Fibroblast of lung (primary cell): ENCODE measurements around the gene PNRC1. TPM values are rescaled to one million over a fixed set of nuclear protein-coding genes. Genes with fewer than 3 reads are reported as not detected.

Source experiments
- DNase-seq, 2 donors: peaks; one replicate each; pipeline versions ENCODE4 v3.0.0 to v3.0.0-alpha.2; 2010; ENCODE audit warnings: low read depth in 2 of 2
- H2AFZ ChIP-seq: 2 replicates; pipeline ENCODE4 v1.5.1; 2012; ENCODE audit warnings: low read length, control low read depth, inconsistent platforms
- H3K27ac ChIP-seq: 2 replicates; pipeline ENCODE4 v1.5.1; 2011; ENCODE audit warnings: low read length, control low read depth; ENCODE audit not compliant: insufficient read depth
- H3K27me3 ChIP-seq: 2 replicates; pipeline ENCODE4 v1.5.1; 2011; ENCODE audit warnings: mild to moderate bottlenecking, low read length; ENCODE audit not compliant: control insufficient read depth, insufficient read depth
- H3K36me3 ChIP-seq: 2 replicates; pipeline ENCODE4 v1.5.1; 2011; ENCODE audit warnings: low read length; ENCODE audit not compliant: control insufficient read depth, insufficient read depth
- H3K4me1 ChIP-seq: 2 replicates; pipeline ENCODE4 v1.5.1; 2011; ENCODE audit warnings: low read length; ENCODE audit not compliant: control insufficient read depth, insufficient read depth; ENCODE audit errors: extremely low read depth
- H3K4me2 ChIP-seq: 2 replicates; pipeline ENCODE4 v1.5.1; 2011; ENCODE audit warnings: low read length, control low read depth; ENCODE audit not compliant: insufficient read depth; ENCODE audit errors: extremely low read depth
- H3K4me3 ChIP-seq, 4 experiments: fragments of 200-600 bp in 1 of 4; sonication (generic) in 1 of 4; replicated peaks in 1 of 4; 2 replicates each; pipeline ENCODE4 v1.5.1; 2011 to 2016; ENCODE audit warnings: low read length in 4 of 4, low read depth in 3 of 4, mild to moderate bottlenecking in 3 of 4, control low read depth in 2 of 4, inconsistent platforms in 1 of 4, mixed read lengths in 1 of 4; ENCODE audit not compliant: insufficient read depth in 1 of 4; ENCODE audit errors: control extremely low read depth in 1 of 4
- H3K79me2 ChIP-seq: 2 replicates; pipeline ENCODE4 v1.5.1; 2012; ENCODE audit warnings: mild to moderate bottlenecking, low read length, inconsistent platforms; ENCODE audit not compliant: control insufficient read depth, insufficient read depth
- H3K9ac ChIP-seq: 2 replicates; pipeline ENCODE4 v1.5.1; 2011; ENCODE audit warnings: mild to moderate bottlenecking, low read length, control low read depth; ENCODE audit not compliant: insufficient read depth
- H3K9me3 ChIP-seq: 2 replicates; pipeline ENCODE4 v1.5.1; 2012; ENCODE audit warnings: low read depth, low read length; ENCODE audit not compliant: control insufficient read depth, insufficient read depth
- H4K20me1 ChIP-seq: 2 replicates; pipeline ENCODE4 v1.5.1; 2011; ENCODE audit warnings: low read length; ENCODE audit not compliant: control insufficient read depth, insufficient read depth; ENCODE audit errors: extremely low read depth
- EZH2 ChIP-seq: IDR thresholded peaks from 2 replicates; pipeline ENCODE4 v1.5.1; 2012; ENCODE audit warnings: low read length, control low read depth, mild to moderate bottlenecking; ENCODE audit errors: missing control alignments
- polyA plus RNA-seq, 2 donors: library from polyadenylated mRNA; depleted of rRNA in 1 of 2; stranded (reverse) in 1 of 2; unstranded in 1 of 2; fragments of >200 nt; gene quantifications; 2 replicates each; pipeline ENCODE4 v1.2.1, GENCODE V29; 2011 to 2012; ENCODE audit warnings: missing spikeins in 1 of 2
- total RNA-seq: library from RNA; depleted of rRNA; stranded (reverse); fragments of >200 nt; gene quantifications from 2 replicates; pipeline ENCODE4 v1.2.1, GENCODE V29; 2014
- TF ChIP-seq, protein P1 (sequence below), 2 donors: IDR thresholded peaks in 1 of 2; conservative IDR thresholded peaks in 1 of 2; 1 replicate in 1 of 2; 2 replicates in 1 of 2; pipeline ENCODE4 v1.5.1; 2011 to 2012; ENCODE audit warnings: low read length in 2 of 2, control low read depth in 1 of 2, inconsistent platforms in 1 of 2, low read depth in 1 of 2, mild to moderate bottlenecking in 1 of 2

Gene PNRC1
- total and polyA plus RNA-seq, 2 donors (not counting 1 experiment from before 2014, with no cell fraction given): 14.9 to 65.1 TPM

DNA sequence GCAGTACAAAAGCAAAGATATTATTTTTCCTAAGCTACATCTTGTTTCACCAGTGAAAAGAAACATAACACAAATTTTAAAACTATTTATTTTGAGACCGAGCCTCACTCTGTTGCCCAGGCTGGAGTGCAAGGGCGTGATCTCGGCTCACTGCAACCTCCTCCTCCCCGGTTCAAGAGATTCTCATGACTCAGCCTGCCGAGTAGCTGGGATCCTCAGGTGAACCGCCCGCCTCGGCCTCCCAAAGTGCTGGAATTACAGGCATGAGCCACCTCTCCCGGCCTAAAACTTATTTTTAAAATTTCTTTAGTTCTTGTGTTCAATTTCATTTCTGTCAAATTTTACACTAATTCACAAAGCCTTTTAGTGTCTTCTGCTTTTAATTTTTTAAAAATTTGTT, 31.4 kb downstream of the PNRC1 start:
- no peak overlapping the region for H3K9ac ChIP-seq
- peaks cover 3% of the 10 kb centered on the region for H3K27me3 ChIP-seq
- H3K27ac ChIP-seq: no peak overlapping the region
- TF ChIP-seq, protein P1, sequence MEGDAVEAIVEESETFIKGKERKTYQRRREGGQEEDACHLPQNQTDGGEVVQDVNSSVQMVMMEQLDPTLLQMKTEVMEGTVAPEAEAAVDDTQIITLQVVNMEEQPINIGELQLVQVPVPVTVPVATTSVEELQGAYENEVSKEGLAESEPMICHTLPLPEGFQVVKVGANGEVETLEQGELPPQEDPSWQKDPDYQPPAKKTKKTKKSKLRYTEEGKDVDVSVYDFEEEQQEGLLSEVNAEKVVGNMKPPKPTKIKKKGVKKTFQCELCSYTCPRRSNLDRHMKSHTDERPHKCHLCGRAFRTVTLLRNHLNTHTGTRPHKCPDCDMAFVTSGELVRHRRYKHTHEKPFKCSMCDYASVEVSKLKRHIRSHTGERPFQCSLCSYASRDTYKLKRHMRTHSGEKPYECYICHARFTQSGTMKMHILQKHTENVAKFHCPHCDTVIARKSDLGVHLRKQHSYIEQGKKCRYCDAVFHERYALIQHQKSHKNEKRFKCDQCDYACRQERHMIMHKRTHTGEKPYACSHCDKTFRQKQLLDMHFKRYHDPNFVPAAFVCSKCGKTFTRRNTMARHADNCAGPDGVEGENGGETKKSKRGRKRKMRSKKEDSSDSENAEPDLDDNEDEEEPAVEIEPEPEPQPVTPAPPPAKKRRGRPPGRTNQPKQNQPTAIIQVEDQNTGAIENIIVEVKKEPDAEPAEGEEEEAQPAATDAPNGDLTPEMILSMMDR (conservative IDR thresholded peaks at IDR 0.05 in 1 of 2, IDR thresholded peaks at IDR 0.05 in 1 of 2; ENCODE audit: low read depth in 1 of 2, low read length in 2 of 2): no peak
- no peak for TF ChIP-seq EZH2
- H4K20me1 ChIP-seq: no peaks in the 10 kb centered on the region
- no peaks in the 10 kb centered on the region for H3K9me3 ChIP-seq
- DNase-seq: no peak
- H3K4me1 ChIP-seq: no peaks in the 10 kb centered on the region
- H3K36me3 ChIP-seq: no peaks in the 10 kb centered on the region
- no peak overlapping the region for H3K4me3 ChIP-seq
- H2AFZ ChIP-seq: no peak overlapping the region
- no peaks in the 10 kb centered on the region for H3K79me2 ChIP-seq
- no peak overlapping the region for H3K4me2 ChIP-seq

GRCh38 chr6:89116702-89117101, 36.2 kb downstream of the PNRC1 start:
- Histone ChIP-seq H3K9ac (no peak overlapping the region), H3K4me1 (no peaks in the 10 kb centered on the region), H3K9me3 (no peaks in the 10 kb centered on the region), H3K4me2 (peak overlapping the region; percentile 79), H4K20me1 (no peaks in the 10 kb centered on the region), H3K36me3 (no peaks in the 10 kb centered on the region), H3K4me3 (peak overlapping the region in 1 of 4 experiments; percentile 60), H3K27me3 (peaks cover 3% of the 10 kb centered on the region), H3K79me2 (no peaks in the 10 kb centered on the region), H2AFZ (no peak overlapping the region), H3K27ac (no peak overlapping the region)
- DNase-seq: no peak
- TF ChIP-seq, protein P1 (conservative IDR thresholded peaks at IDR 0.05 in 1 of 2, IDR thresholded peaks at IDR 0.05 in 1 of 2; ENCODE audit: low read depth in 1 of 2, low read length in 2 of 2): no peak
- TF ChIP-seq EZH2: no peak

DNA sequence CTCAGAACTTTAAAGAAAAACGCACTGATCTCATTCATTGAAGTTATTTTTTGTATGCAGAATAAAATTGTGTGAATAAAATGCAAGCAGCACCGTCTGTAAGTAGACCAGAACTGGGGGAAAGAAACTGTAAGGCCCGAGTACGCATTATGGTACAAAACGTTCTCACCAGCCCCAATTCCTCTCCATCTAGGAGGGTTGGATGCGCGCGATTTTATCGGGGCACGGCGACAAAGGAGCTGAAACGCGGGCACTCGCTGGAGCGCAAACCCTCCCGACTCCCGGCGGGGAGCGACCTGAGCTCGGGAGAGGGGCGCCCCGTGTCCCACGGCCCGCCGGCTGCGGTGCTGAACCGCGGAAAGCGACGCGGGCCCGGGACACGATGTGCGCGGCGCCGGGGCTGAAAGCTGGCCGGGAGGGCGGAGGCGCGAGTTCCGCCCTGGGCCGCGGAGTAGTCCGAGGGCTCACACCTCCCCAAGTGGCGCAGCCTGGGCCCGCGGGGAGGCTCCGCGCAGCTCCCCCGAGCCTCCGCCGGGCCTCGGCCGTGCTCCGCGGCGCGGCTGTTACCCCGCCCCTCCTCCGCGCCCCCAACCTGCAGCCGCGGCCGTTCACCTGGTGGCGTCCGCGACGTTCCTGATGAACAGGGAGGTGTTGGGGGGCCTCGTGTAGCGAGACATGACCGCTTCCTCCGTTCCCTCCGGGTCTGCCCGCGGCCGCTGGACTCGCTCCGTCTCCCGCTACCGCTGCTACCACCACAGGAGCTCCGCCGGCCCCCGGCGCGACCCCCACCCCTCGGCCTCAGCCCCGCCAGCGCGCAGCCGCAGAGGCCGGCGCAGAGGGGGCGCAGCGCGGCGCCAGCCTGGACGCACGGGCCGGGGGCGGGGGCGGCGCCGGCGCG, 36.9 kb downstream of the PNRC1 start, which contains the start of gene SRSF12:
Gene SRSF12 (minus strand): TSS at position 861 of the 898 bp plus-strand sequence. CDS start 184 bp downstream, at position 677.
- H3K4me1 ChIP-seq: no peaks in the 10 kb centered on the region
- H3K4me2 ChIP-seq: peak within 1 kb of the TSS; percentile 79
- peak within 1 kb of the TSS; percentile 32 to 61 (median 50) for H3K4me3 ChIP-seq
- peak within 1 kb of the TSS; percentile 53 for H2AFZ ChIP-seq
- H3K36me3 ChIP-seq: no peaks in the 10 kb centered on the region
- H3K27ac ChIP-seq: no peak within 1 kb of the TSS
- peak within 1 kb of the TSS; percentile 3 for H3K9ac ChIP-seq
- H3K79me2 ChIP-seq: no peaks in the 10 kb centered on the region
- H3K9me3 ChIP-seq: no peaks in the 10 kb centered on the region
- peaks cover 3% of the 10 kb centered on the region for H3K27me3 ChIP-seq
- no peaks in the 10 kb centered on the region for H4K20me1 ChIP-seq
- DNase-seq: peak; percentile 45 to 57
- TF ChIP-seq, protein P1 (conservative IDR thresholded peaks at IDR 0.05 in 1 of 2, IDR thresholded peaks at IDR 0.05 in 1 of 2; ENCODE audit: low read depth in 1 of 2, low read length in 2 of 2): no peak
- no peak for TF ChIP-seq EZH2
